Prostate gland (tissue), 2 donors: ENCODE results near the gene KCNK4.

Experiments used
- CTCF ChIP-seq, 4 experiments: fragments of 200-600 bp in 2 of 4; fragments of 450-650 bp in 2 of 4; sonication (generic) in 2 of 4; IDR thresholded peaks; 1 replicate in 3 of 4; 2 replicates in 1 of 4; pipeline ENCODE4 v1.5.1; 2016 to 2019; ENCODE audit warnings: antibody characterized with exemption in 4 of 4, mild to moderate bottlenecking in 2 of 4, moderate library complexity in 2 of 4
- POLR2AphosphoS5 ChIP-seq: sonication (generic); formaldehyde crosslinking; IDR thresholded peaks from one replicate; pipeline ENCODE4 v1.6.1; 2017; ENCODE audit warnings: antibody characterized with exemption

DNA sequence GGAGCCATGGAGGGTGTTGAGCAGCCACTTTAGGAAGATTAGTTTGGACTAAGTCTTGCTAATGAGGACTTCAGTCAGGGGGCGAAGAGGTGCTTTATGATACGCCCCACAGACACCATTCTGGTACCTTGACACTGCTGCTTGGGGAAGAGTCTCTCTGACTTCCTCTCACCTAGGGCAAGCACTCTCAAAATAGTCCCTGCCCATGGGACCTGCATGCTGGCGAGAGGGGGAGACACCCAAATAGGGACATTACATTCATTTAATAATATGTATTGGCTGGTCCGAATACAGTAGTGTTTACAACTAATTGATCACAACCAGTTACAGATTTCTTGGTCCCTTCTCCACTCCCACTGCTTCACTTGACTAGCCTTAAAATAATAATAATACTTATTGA lies 4.7 kb downstream of the KCNK4 start:
- TF ChIP-seq CTCF (IDR thresholded peaks at IDR 0.05) (no peak), POLR2AphosphoS5 (no peak)
